8988T (cell line): ENCODE measurements around the gene AFMID.
"Not testable (repeated sequence)": the region's sequence is repeated elsewhere in the genome, so short reads cannot be mapped to it uniquely, and the experiment has no call there.

Experiments
- DNase-seq: peaks from one replicate; pipeline ENCODE4 v3.0.0; 2011

Gene AFMID

GRCh38 chr17:78224231-78225087 lies 37.3 kb downstream of the AFMID start:
- no peak for DNase-seq

- no peak for DNase-seq
Measured at GRCh38 chr17:78225088-78225865, 38.1 kb downstream of the AFMID start.

DNA sequence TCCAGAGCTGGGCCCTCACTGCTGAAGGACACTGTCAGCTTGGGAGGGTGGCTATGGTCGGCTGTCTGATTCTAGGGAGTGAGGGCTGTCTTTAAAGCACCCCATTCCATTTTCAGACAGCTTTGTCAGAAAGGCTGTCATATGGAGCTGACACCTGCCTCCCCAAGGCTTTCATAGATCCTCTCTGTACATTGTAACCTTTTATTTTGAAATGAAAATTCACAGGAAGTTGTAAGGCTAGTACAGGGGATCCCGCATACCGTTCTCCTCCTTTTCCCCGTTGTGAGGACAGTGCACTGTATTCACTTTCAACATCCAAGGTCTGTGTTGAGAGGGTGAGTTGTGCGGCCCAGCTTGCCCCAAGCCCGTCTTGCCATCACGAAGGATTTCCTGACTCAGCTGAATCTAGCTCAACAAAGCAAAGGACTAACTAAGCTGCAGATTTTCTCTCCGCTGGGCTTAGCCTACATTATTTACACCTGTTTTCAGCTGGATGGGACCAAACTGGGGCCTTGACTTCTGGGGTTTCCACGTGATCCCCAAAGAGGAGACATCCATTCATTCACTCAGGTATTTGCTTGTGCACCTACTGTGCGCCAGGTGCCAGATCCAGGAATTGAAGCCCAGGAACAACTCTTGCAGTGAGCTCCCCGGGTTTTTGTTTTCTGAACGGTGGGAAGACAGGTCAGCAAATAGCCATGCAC lies 39.0 kb downstream of the AFMID start:
- no peak for DNase-seq

- DNase-seq: no peak
Measured at GRCh38 chr17:78226759-78227454, 39.7 kb downstream of the AFMID start.

- no peak for DNase-seq
Measured at GRCh38 chr17:78227455-78227916, 40.3 kb downstream of the AFMID start.

DNA sequence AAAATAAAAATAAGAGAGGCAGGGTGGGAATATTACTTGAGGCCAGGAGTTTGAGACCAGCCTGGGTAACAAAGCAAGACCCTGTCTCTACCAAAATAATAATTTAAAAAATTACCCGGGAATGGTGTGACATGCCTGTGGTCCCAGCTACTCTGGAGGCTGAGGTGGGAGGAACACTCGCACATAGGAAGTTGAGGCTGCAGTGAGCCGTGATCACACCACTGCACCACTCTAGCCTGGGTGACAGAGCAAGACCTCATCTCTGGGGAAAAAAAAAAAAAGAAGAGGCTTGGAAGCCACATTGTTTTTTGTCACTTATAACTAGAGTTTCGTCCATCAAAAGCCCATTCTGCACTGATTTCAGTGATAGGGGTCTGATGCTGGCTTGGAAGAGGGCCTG lies 41.0 kb downstream of the AFMID start:
- no peak for DNase-seq

DNA sequence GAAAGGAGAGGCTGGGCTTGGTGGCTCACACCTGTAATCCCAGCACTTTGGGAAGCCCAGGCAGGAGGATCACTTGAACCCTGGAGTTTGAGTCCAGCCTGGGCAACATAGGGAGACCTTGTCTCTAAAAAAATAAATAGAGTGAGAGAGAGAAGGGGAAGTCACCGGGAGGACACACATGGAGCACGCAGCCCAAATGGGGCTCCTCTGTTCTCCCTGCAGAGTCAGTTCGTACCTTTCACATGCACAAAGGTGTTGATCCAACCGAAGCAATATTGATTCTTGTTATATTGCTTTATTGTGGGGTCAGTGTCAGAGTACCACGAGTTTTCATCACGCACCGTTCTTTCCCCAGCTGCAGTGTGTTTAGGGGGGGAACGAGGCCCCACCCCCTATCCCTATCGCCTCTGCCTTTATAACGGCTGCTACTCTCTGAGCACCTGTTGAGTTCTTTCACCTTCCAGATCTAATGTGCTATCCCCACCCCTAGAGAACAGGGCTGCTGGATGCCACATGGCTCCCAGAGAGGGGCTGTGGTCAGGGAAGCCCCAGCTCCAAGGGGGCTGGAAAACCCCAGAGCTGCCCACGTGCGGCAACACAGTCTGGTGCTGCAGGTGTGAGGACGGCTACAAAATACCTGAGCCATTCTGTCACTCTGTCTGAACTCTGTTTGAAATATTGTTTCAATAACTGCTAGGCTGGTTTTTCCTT lies 43.2 kb downstream of the AFMID start:
- DNase-seq: no peak

DNA sequence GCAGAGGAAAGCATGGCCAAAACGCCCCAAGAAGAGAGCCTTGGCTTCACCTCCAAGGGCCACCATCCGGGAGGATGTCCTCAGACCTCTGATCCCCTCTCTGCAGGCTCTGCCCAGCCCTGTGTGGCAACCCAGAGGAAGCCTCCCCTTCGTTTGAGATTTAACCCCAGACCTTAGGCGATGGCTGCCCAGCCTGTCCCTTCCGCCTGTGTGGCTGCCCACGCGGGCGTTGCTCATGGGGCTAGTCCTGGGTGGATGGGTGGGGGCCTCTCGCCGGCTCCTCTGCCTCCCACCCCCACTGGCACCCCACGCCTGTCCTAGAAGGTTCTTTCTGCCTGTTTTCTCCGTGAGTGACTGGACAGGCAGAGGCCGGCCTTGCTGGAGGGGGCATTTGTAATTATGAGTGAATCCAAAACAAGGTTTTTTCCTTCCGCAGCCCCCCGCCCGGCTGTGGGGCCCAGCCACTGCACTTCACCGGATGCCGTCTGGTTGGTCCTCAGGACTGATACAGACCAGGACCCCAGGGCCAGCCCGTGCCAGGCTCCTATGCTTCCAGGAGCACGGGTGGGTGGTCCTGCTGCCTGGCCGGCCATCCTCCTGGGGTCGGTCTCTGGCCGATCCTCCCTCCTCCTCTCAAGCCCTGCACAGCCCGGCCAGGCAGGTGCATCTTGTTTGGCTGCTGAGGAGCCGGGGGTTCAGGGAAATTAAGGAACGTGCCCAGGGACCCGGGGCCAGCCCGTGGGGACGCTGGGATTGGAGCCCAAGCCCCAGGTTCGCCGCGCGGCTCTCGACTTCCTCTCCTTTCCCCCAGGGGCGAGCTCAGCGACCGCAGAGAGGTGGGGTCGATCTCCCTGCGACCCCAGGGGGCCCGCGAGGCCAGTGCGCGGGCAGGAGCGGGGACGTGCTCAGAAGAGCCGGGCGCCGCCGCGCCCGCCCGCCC lies 44.1 kb downstream of the AFMID start, which contains the start of gene TMEM235:
Gene TMEM235 (plus strand): TSS at position 636 of the 940 bp plus-strand sequence. CDS start 393 bp downstream, outside the sequence.
- DNase-seq: no peak

DNA sequence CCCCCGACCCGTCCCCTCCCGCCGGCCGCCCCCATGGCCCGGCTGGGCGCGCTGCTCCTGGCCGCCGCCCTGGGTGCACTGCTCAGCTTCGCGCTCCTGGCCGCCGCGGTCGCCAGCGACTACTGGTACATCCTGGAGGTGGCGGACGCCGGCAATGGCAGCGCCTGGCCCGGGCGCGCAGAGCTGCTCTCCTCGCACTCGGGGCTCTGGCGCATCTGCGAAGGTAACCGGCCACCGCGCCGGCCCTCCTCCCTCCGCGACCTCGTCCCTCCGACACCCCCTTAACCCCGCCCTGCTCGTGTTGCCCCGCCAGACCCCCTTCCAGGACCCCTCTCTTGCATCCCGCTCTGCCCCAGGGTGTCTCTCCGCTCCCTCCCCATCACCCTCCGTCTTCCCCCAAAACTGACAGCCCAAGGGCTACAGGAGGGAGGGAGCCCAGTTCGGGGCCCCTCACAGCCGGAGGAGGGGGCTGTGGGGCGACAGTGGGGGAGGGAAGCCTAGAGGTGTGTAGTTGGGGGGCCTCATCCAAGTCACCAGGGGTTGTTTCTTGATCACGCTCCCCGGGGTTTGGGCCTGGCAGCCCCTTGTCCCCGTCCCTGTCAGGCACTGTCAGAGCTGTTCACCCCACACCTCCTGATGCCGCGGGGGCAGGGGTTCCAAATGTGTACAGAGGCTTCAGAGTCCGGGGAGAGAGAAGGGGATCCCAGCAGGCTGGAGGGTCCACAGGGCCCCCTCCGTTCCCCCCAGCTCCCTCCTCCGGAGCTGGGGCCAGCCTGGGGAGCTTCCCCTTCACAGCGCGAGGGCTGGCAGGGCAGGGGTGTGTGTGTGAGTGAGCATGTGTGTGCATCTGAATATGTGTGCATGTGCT lies 45.1 kb downstream of the AFMID start:
- no peak for DNase-seq

- DNase-seq: no peak
Measured at GRCh38 chr17:78232859-78233173, 45.7 kb downstream of the AFMID start.

DNA sequence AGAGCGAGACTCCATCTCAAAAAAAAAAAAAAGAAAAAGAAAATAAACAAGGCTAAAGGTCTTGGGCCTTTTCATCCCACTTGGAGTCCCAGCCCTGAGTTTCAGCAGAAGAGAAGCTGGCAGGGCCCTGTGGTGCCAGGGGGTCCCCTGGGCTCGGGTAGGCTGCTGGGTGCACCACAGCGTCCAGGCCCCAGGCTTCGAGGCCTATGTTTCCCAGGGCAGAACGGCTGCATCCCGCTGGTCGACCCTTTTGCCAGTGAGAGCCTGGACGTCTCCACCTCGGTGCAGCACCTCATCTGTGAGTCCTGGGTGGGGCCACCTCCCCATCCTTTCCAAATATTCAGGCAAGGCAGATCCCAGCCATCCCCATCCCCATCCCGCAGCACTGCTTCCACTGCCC lies 46.5 kb downstream of the AFMID start:
- DNase-seq: no peak

- no peak for DNase-seq
Measured at GRCh38 chr17:78234261-78234865, 47.2 kb downstream of the AFMID start.

DNA sequence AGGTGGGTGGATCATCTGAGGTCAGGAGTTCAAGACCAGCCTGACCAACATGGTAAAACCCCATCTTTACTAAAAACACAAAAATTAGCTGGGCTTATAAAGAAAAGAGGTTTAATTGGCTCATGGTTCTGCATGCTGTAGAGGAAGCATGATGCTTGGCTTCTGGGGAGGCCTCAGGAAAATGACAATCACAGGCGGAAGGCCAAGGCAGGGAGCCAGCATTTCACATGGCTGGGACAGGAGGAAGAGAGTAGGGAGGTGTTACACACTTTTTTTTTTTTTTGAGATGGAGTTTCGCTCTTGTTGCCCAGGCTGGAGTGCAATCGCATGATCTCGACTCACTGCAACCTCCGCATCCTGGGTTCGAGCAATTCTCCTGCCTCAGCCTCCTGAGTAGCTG lies 47.9 kb downstream of the AFMID start:
- not testable (repeated sequence) for DNase-seq

GRCh38 chr17:78235885-78236284 lies 48.7 kb downstream of the AFMID start:
- no peak for DNase-seq

DNA sequence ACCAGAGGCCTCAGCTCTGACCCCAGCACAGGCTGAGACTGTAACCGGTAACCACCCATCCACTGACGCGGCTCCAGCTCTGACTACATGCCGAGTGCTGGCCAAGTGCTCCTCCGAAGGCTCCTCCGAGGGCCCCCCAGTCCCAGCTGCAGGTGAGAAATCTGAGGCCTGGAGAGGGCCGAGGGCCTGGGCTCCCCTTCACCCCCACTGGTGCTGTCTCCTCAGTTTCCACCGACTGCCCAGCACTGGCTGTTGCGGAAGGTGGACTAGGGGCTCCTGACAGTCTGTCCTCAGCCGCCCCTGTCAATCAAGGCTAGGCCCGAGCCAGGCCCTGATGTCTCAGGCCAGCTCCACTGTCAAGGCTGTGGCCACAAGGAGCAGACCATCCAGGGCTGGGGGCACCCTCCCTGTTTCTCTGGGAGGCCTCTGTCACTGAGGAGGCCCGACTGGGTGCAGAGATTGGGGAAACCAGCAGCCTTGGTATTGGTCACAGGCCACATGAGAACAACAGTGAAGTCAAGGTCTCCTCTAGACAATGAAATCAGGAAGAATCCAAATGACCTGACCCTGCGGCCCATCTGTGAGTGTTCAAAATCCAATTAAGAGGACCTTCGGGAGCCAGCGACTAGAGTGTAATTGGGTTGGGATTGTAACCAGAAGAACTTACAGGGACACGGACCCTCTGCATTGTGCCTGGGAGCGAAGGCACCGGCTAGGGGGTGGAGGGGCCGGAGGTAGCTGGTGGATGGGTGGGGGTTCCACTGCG lies 49.4 kb downstream of the AFMID start:
- DNase-seq: no peak

GRCh38 chr17:78237401-78238012 lies 50.3 kb downstream of the AFMID start:
- DNase-seq: no peak

DNA sequence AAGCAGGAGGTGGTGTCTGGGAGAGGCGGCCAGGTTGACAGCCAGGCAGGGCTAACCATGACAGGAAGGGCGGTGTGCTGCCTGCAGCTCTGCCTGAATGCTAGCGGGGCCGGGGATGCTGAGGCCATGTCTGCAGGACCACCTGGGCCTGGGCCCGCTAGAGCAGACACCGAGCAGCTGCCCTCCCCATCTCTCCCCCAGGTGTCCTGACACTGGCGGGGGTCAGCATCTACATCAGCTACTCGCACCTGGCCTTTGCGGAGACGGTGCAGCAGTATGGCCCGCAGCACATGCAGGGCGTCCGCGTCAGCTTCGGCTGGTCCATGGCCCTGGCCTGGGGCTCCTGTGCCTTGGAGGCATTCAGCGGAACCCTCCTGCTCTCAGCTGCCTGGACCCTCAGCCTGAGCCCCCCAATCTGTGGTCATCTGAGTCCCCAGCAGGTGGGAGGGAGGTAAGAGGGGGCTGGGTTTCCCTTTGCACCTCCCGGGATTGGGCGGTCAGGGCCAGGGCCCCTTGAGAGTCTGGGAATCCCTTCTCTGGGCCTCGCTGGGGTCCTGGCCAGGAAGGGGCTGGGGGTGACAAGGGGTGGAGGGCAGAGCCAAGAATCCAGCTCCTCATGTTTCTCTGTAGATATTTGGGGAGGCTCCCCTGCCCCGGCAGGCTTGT lies 51.8 kb downstream of the AFMID start:
- no peak for DNase-seq

- no peak for DNase-seq
Measured at GRCh38 chr17:78239489-78239931, 52.3 kb downstream of the AFMID start.
